A549 (cell line): Measurements from ENCODE around the gene PHLPP2. TPM values are rescaled to one million over a fixed set of nuclear protein-coding genes. Genes with fewer than 3 reads are reported as not detected.
A peak's percentile ranks its signal among the peaks of the same experiment; 100 is the strongest.
"Not testable (repeated sequence)": the region's sequence is repeated elsewhere in the genome, so short reads cannot be mapped to it uniquely, and the experiment has no call there.

Experiments used
- ATAC-seq, 2 experiments: fragments of 200-7000 bp in 1 of 2; fragments of >200 bp in 1 of 2; cut with Nextera tagmentation in 1 of 2; cut with Tn5 transposase in 1 of 2; 3 replicates each; pipeline versions ENCODE4 v1.8.0 to v1.9.1; 2018 to 2020; ENCODE audit warnings: mild to moderate bottlenecking in 1 of 2, moderate library complexity in 1 of 2
- CTCF ChIA-PET: fragments of 300-600 bp; sonication (Branson Sonifier 250); formaldehyde crosslinking; extraction: SDS; loops from one replicate; lab custom pipeline; 2021; ENCODE audit warnings: antibody characterized with exemption, inconsistent platforms; lab: Yijun Ruan, JAX
- POLR2A ChIA-PET: fragments of 350-600 bp; formaldehyde crosslinking; extraction: SDS; loops from one replicate; lab custom pipeline; 2021; ENCODE audit warnings: antibody characterized with exemption, inconsistent platforms; lab: Yijun Ruan, JAX
- DNase-seq, 2 experiments: peaks; one replicate each; pipeline versions ENCODE4 v3.0.0 to v3.0.0-alpha.2; 2011 to 2016; ENCODE audit warnings: low read depth in 1 of 2, low spot score in 1 of 2
- FAIRE-seq: peaks from 2 replicates; lab custom pipeline; 2011; peaks lifted over from hg19 to GRCh38; lab: Jason Lieb, UNC
- H3K27ac ChIP-seq, 2 experiments: fragments of >200 bp; sonication (Bioruptor Twin); formaldehyde crosslinking; 3 replicates each; pipeline ENCODE4 v1.5.1; 2016 to 2017
- H3K4me1 ChIP-seq: fragments of >200 bp; sonication (Bioruptor Twin); formaldehyde crosslinking; 3 replicates; pipeline ENCODE4 v1.6.1; 2016
- H3K4me2 ChIP-seq: fragments of >200 bp; sonication (Bioruptor Twin); formaldehyde crosslinking; 3 replicates; pipeline ENCODE4 v1.6.1; 2016
- H3K4me3 ChIP-seq: fragments of >200 bp; sonication (Bioruptor Twin); formaldehyde crosslinking; 3 replicates; pipeline ENCODE4 v1.5.1; 2016
- H3K9me3 ChIP-seq: fragments of >200 bp; sonication (Bioruptor Twin); formaldehyde crosslinking; 3 replicates; pipeline ENCODE4 v1.6.1; 2016
- CEBPB ChIP-seq, 2 experiments: fragments of >200 bp in 1 of 2; sonication (Bioruptor Twin) in 1 of 2; formaldehyde crosslinking in 1 of 2; IDR thresholded peaks; 2 replicates each; pipeline ENCODE4 v1.6.1; 2012 to 2016
- GATA3 ChIP-seq: IDR thresholded peaks from 2 replicates; pipeline ENCODE4 v1.6.1; 2012; ENCODE audit warnings: borderline replicate concordance
- JUN ChIP-seq, 2 experiments: fragments of >200 bp; sonication (Bioruptor Twin); formaldehyde crosslinking; IDR thresholded peaks; 2 replicates in 1 of 2; 3 replicates in 1 of 2; pipeline ENCODE4 v1.6.1; 2016 to 2017
- NFE2L2 ChIP-seq: fragments of 150-350 bp; conservative IDR thresholded peaks from 2 replicates; pipeline ENCODE4 v1.6.1; 2014; ENCODE audit warnings: low read length
- NPAS2 ChIP-seq: fragments of 250-450 bp; sonication (Bioruptor Pico); IDR thresholded peaks from 2 replicates; pipeline ENCODE4 v1.8.0; 2022; ENCODE audit warnings: mild to moderate bottlenecking, moderate library complexity, borderline replicate concordance
- WGBS: methylation state at CpG from one replicate; pipeline ENCODE4 v1.1.6; 2017; ENCODE audit errors: missing lambda C conversion rate; 5-methylcytosine and 5-hydroxymethylcytosine counted together
- polyA plus RNA-seq, 4 experiments: library from polyadenylated mRNA; depleted of rRNA in 3 of 4; stranded (reverse); fragments of >200 nt; fragmentation: RNase III in 1 of 4; extraction: RNeasy Plus Mini Kit Qiagen cat#74134 plus additional on column Dnase treatment in 1 of 4; gene quantifications; 2 replicates in 3 of 4; 3 replicates in 1 of 4; pipeline ENCODE4 v1.2.3, GENCODE V29; 2011 to 2017
- small RNA-seq, 6 experiments: library from RNA; depleted of rRNA; stranded (forward); fragments of <200 nt; gene quantifications; one replicate each; pipeline ENCODE3, GENCODE V24; 2012

Gene PHLPP2
- polyA plus RNA-seq, 2 of the 4 experiments (the other 2 are of a cell fraction) = 7.9 to 11.3 TPM

DNA sequence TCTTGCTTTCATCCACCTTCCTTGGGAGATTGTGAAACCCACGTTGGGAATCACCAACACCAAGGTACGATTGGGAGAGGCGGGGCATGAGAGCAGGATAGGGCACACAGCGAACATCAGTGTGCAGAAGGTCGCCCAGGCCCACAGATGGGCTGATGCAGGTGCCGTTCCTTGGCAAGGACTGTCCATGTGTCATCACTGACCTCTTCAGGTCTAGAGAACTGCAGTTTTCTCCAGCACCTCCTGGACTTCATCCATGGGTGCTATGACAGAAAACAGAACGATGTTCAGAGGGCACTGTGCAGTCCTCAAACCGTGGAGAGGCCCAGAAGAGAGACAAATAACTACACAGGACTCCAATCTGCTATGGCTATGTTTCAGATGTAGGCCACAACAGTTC lies 123.7 kb downstream of the PHLPP2 start:
- no peak for TF ChIP-seq GATA3
- no peak for TF ChIP-seq NPAS2 (CRISPR knock-in tag)
- no peak for TF ChIP-seq NFE2L2
- TF ChIP-seq JUN (IDR thresholded peaks at IDR 0.05) = no peak
- TF ChIP-seq, all 56 proteins: peak for 0
- Histone ChIP-seq H3K4me1 (no peaks in the 10 kb centered on the region), H3K4me2 (no peak overlapping the region), H3K27ac (no peak overlapping the region), H3K4me3 (no peak overlapping the region), H3K9me3 (no peaks in the 10 kb centered on the region)
- DNase-seq (no peak), ATAC-seq (peak; percentile 39 to 62; a peak in 5 of 6 replicates), FAIRE-seq (no peak)
- WGBS = 51% methylated on average over 8 of the region's 8 CpGs
- CTCF ChIA-PET = no interaction called here
- POLR2A ChIA-PET = no interaction called here

DNA sequence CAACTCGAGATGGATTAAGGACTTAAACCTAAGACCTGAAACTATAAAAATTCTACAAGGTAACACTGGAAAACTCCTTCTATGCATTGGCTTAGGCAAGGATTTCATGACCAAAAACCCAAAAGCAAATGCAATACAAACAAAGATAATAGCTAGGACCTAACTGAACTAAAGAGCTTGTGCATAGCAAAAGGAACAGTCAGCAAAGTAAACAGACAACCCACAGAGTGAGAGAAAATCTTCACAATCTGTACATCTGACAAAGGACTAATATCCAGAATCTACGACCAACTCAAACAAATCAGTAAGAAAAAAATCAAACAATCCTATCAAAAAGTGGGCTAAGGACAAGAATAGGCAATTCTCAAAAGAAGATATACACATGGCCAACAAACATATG lies 126.1 kb downstream of the PHLPP2 start:
- CTCF ChIA-PET = interaction anchor here (1.8 to 2.6 kb wide), 3 partner anchors 12 to 185 kb away, joined by 4 to 13 read pairs (median 5); no protein-coding TSS in a partner anchor
- POLR2A ChIA-PET, H3K4me1 ChIP-seq, H3K27ac ChIP-seq, DNase-seq, ATAC-seq, FAIRE-seq, H3K9me3 ChIP-seq, H3K4me3 ChIP-seq: not testable (repeated sequence)
- H3K4me2 ChIP-seq = peak overlapping the region; percentile 19; the same call in 1 of the 3 replicates
- 10% methylated on average over 2 of the region's 2 CpGs for WGBS

DNA sequence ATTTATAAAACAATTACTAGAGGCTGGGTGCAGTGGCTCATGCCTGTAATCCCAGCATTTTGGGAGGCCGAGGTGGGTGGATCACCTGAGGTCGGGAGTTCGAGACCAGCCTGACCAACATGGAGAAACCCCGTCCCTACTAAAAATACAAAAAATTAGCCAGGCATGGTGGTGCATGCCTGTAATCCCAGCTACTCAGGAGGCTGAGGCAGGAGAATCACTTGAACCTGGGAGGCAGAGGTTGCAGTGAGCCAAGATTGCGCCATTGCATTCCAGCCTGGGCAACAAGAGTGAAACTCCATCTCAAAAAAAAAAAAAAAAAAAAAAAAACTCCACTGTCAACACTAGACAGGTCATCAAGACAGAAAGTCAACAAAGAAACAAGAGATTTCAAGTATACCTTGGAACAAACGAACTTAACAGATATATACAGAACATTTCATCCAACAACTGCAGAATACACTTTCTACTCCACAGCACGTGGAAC lies 129.1 kb downstream of the PHLPP2 start:
- CTCF ChIA-PET = interaction anchor here (1.0 to 4.3 kb wide), 3 partner anchors 12 to 183 kb away, joined by 4 to 30 read pairs (median 4); no protein-coding TSS in a partner anchor
- WGBS = 57% methylated on average over 6 of the region's 7 CpGs

More for the DNA sequence above, 129.1 kb downstream of the PHLPP2 start:
- 0 out of 4 replicates have a peak, but pooled peaks of 1 of the 2 experiments have one; percentile 8 for TF ChIP-seq CEBPB (IDR thresholded peaks at IDR 0.05)
- DNase-seq, H3K4me2 ChIP-seq, H3K4me3 ChIP-seq, ATAC-seq, H3K27ac ChIP-seq, H3K4me1 ChIP-seq, POLR2A ChIA-PET, H3K9me3 ChIP-seq, FAIRE-seq: not testable (repeated sequence)

Small RNA genes within 50 kb of the gene (small RNA-seq; reads per million reads assigned to genes)
- 0 to 0.69 (median 0) reads per million in 6 experiments for gene RNU6-208P
- gene SNORA70D = 0 to 0.43 (median 0) reads per million in 6 experiments
- 82.7 to 948 (median 178) reads per million in 6 experiments for gene SNORD71

Other genes with a start within 250 kb of the PHLPP2 start
- 3.9 and 4.4 TPM in 2 replicates for gene ZNF19, start 235.4 kb downstream of the PHLPP2 start, polyA plus RNA-seq (2011; rRNA removed)
- gene ZNF19, start 235.4 kb downstream of the PHLPP2 start, polyA plus RNA-seq (2017; fragmentation: RNase III; extraction: RNeasy Plus Mini Kit Qiagen cat#74134 plus additional on column Dnase treatment) = 2.0 to 2.4 TPM (median 2.3 TPM) in 3 replicates
- gene CHST4, start 198.3 kb downstream of the PHLPP2 start, polyA plus RNA-seq (2011; rRNA removed) = 0.08 and 0.12 TPM in 2 replicates
- 0.04 to 0.10 TPM (median 0.05 TPM) in 3 replicates for gene CHST4, start 198.3 kb downstream of the PHLPP2 start, polyA plus RNA-seq (2017; fragmentation: RNase III; extraction: RNeasy Plus Mini Kit Qiagen cat#74134 plus additional on column Dnase treatment)
- gene TAT, start 147.6 kb downstream of the PHLPP2 start, polyA plus RNA-seq (2011; rRNA removed) = 0.30 and 0.37 TPM in 2 replicates
- gene TAT, start 147.6 kb downstream of the PHLPP2 start, polyA plus RNA-seq (2017; fragmentation: RNase III; extraction: RNeasy Plus Mini Kit Qiagen cat#74134 plus additional on column Dnase treatment) = 0.03 to 0.06 TPM (median 0.05 TPM) in 3 replicates
- gene MARVELD3, start 98.5 kb downstream of the PHLPP2 start, polyA plus RNA-seq (2011; rRNA removed) = 0.17 and 0.36 TPM in 2 replicates
- gene MARVELD3, start 98.5 kb downstream of the PHLPP2 start, polyA plus RNA-seq (2017; fragmentation: RNase III; extraction: RNeasy Plus Mini Kit Qiagen cat#74134 plus additional on column Dnase treatment) = 0.08 to 0.25 TPM (median 0.18 TPM) in 3 replicates
- gene AP1G1, start 84.1 kb upstream of the PHLPP2 start, polyA plus RNA-seq (2011; rRNA removed) = 85.6 and 98.0 TPM in 2 replicates
- gene AP1G1, start 84.1 kb upstream of the PHLPP2 start, polyA plus RNA-seq (2017; fragmentation: RNase III; extraction: RNeasy Plus Mini Kit Qiagen cat#74134 plus additional on column Dnase treatment) = 38.1 to 40.7 TPM (median 38.6 TPM) in 3 replicates
- gene ATXN1L, start 121.3 kb upstream of the PHLPP2 start, polyA plus RNA-seq (2011; rRNA removed) = 16.9 and 18.2 TPM in 2 replicates
- 16.2 to 17.7 TPM (median 17.4 TPM) in 3 replicates for gene ATXN1L, start 121.3 kb upstream of the PHLPP2 start, polyA plus RNA-seq (2017; fragmentation: RNase III; extraction: RNeasy Plus Mini Kit Qiagen cat#74134 plus additional on column Dnase treatment)
- 3.6 and 4.5 TPM in 2 replicates for gene ZNF821, start 159.5 kb upstream of the PHLPP2 start, polyA plus RNA-seq (2011; rRNA removed)
- 2.7 to 3.8 TPM (median 3.4 TPM) in 3 replicates for gene ZNF821, start 159.5 kb upstream of the PHLPP2 start, polyA plus RNA-seq (2017; fragmentation: RNase III; extraction: RNeasy Plus Mini Kit Qiagen cat#74134 plus additional on column Dnase treatment)
- gene IST1, start 170.8 kb upstream of the PHLPP2 start, polyA plus RNA-seq (2011; rRNA removed) = 290 and 297 TPM in 2 replicates
- gene IST1, start 170.8 kb upstream of the PHLPP2 start, polyA plus RNA-seq (2017; fragmentation: RNase III; extraction: RNeasy Plus Mini Kit Qiagen cat#74134 plus additional on column Dnase treatment) = 178 to 184 TPM (median 183 TPM) in 3 replicates